HG03280 (cell line): ENCODE measurements around the gene ALLC.
"Not testable (repeated sequence)": the region's sequence is repeated elsewhere in the genome, so short reads cannot be mapped to it uniquely, and the experiment has no call there.

ENCODE experiments used
- ATAC-seq: cut with Tn5 transposase; IDR thresholded peaks from one replicate; pipeline ENCODE4 v1.9.1; 2021; ENCODE audit warnings: mild to moderate bottlenecking, moderate library complexity; ENCODE audit not compliant: unreplicated experiment

The ALLC gene

DNA sequence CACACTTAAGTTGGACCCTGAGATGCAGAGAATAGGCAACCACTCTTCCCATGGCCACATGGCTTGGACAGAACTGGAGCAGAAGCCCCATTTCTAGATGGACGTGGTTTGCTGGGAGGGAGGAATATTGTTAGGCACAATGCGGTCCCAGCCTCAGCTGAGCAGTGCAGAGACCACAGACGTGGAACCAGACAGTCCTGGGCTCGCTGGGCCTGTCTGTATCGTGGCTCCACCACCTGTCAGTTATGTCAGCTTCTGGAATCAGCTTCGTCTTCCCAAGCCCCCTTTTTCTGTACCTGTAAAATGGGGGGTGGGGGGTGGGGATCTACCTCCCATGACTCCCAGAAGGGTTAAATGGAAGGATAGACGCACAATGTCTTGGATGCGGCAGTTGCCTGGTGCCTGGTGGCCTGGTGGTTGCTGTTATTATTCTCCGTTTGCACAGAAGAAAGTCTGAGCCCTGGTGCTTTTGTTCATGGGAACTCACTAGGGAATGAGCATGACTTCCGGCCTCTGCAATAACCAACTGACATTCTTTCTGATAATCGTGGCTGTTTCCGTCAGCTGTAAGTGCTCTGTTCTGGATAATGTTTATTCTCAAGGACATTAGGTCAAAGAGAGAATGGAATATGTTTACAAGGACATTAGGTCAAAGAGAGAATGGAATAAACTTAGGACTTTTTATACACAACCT, 31.7 kb upstream of the ALLC start:
- no peak for ATAC-seq

DNA sequence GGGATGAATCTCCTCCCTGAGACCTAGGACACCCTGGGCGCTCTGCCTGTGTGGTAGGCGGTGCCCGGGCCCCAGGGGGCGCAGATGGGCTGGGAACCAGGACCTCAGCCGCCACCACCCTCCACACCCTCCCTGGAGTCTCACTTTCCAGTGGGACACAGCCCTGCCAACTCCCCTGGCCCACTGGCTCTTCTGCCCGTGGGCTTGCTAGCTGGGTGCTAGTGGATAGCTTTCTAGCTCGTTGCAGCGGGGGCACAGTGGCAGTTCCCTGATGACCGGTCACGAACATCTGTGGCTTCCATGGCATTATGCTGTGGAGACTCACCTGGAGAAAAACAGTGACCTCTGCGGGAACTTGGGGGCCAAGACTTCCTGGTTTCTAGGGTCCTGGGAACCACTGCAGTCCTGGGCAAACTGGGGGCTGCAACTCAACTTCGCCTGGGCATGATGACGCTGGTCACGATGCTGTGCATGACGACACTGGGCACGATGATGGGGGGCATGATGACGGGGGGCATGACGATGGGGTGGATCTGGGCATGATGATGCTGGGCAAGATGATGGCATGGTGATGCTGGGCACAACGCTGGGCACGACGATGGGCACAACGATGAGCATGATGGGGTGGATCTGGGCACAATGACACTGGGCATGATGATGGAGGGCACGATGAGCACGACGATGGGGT, 31.0 kb upstream of the ALLC start:
- no peak for ATAC-seq

- no peak for ATAC-seq
These were observed 30.4 kb upstream of the ALLC start for GRCh38 chr2:3627500-3628100.

GRCh38 chr2:3628241-3628679, 29.7 kb upstream of the ALLC start:
- ATAC-seq = no peak

DNA sequence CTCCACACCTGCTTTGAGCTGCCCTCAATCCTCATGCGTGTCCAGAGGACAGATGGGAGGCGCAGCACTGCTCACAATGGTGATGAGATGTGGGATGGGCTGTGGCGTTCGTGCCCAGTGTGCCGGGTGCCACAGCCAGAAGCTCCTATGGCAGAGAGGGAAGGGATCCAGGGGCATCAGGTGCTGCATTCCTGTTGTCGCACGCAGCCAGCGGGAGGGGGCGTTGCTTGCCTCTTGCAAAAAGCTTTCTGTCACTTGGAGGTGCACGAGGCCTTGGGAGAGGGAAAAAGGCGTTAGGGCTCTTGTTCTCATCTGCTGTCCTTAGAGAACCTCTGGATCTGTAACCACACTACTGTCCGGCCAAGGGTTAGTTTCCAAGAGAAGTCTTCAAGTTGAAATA, 29.2 kb upstream of the ALLC start:
- no peak for ATAC-seq

DNA sequence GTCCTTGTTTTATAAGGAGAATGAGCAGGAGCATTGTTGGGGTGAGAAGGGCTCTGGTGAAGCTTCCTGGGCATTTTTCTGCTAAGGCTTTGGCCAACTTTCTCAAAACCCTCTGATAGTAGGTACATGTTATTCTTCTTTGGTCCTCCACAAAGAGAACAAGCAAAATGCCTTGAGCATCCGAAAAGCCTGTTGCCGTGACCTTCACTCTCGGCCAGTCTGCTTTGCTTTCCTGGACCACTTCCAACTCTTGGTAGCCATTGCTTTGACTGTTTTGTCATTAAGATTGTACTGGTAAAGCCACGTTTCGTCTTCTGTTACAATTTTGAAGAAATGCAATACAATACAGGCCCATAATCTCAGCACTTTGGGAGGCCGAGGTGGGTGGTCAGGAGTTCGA, 27.4 kb upstream of the ALLC start:
- no peak for ATAC-seq

- ATAC-seq = no peak
These were observed 26.7 kb upstream of the ALLC start for GRCh38 chr2:3631161-3631850.

DNA sequence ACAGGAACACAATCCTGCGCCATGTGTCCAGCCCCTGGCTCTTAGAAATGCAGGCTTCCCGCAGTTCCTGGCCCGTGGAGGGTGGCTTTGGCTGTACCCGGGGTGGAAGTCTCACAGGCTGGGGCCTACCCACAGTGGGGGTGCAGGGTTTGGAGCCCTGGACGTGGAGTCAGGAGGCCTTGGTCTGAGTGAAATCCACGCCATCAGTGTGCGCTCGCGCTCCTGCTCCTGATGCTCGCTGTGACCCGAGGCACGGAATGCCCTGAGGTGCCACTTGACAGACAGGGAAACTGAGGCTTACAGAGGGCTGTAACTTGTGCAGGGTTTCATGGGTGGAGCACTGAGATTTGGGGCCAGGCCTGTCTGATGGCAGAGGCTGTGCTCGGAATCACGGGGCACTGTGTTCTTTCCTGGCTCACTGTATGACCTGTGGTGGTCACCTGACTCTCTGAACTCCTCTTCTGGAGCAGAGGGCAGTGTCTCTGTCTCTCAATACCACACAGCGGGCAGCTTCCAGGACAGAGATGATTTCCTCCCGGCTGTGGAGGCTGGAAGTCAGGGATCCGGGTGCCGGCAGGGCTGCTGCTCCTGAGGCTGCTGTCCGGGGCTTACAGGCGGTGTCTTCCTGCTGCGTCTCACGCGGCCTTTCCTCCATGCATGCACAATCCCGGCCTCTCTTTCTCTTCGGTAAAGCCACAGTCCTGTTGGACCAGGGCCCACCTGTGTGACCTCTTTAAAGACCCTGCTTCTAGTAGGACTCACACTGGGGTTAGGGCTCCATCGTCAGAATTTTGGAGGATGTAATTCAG, 25.9 kb upstream of the ALLC start:
- ATAC-seq = no peak

DNA sequence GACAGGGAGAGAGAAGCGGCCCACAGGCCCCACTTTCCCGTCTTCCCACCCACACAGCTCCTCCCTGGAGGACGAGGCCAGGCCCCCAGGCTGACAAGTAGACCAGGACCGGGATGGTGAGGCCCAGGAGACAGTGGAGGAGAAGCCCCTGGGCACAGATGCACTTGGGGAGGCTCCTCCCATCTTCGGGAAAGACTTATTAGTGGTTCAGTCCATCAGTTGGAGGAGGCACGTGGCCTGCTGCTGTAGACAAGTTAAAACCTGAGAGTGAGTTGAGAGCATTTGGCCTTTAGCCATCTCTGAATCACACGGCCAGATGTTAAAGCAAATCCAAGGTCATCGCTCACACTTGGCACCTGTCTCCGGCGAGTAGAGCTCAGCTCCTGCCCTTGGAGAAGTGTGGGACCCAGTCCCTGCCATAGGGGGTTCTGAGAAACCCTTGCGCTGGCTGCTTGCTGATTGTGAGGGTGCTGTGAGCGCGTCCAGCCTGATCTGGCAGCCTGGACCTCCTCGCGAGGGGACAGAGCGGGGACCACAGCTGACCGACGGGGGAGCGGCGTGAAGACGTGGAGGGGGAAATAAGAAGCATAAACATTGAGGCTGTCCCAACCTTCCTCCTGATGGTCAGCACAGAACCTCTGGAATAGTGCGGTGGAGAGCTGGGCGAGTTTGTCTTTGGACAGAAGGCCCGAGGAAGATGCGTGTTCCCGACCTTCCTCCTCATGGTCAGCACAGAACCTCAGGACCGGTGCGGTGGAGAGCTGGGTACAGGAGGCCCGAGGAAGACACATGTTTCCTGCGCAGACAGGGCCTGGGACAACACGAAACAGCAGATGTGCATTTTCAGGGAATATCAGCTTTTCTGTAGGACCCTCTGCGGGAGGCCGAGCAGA, 24.7 kb upstream of the ALLC start:
- ATAC-seq = no peak

DNA sequence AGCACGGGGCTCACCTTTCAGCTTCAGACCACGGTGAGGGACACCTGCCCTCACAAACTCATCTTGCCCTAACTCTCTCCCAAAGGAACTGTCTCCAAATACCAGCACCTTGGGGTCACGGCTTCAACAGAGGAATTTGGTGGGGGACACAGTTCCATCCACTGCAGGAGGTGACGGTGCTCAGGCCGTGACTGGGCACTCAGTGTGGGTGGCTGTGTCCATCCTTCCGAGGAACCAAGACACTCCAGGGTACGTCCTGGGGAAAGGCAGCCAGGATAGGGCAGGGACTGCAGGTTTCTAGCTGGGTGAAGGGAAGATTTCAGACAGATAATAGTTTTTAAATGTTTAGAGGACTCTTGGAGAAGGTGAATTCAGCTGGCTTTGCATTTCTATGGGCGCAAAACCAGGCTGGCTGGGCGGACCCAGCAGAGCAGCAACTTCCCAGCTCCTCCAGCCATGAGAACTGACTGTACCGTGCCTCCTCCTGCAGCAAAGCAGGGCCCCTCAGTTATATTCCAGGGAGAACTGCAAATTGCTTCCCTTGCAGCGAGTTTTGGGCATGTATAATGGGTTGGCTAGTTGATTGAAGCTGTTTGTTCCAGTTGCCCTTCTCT, 23.9 kb upstream of the ALLC start:
- ATAC-seq = no peak

GRCh38 chr2:3634596-3635121, 23.3 kb upstream of the ALLC start:
- ATAC-seq = no peak

DNA sequence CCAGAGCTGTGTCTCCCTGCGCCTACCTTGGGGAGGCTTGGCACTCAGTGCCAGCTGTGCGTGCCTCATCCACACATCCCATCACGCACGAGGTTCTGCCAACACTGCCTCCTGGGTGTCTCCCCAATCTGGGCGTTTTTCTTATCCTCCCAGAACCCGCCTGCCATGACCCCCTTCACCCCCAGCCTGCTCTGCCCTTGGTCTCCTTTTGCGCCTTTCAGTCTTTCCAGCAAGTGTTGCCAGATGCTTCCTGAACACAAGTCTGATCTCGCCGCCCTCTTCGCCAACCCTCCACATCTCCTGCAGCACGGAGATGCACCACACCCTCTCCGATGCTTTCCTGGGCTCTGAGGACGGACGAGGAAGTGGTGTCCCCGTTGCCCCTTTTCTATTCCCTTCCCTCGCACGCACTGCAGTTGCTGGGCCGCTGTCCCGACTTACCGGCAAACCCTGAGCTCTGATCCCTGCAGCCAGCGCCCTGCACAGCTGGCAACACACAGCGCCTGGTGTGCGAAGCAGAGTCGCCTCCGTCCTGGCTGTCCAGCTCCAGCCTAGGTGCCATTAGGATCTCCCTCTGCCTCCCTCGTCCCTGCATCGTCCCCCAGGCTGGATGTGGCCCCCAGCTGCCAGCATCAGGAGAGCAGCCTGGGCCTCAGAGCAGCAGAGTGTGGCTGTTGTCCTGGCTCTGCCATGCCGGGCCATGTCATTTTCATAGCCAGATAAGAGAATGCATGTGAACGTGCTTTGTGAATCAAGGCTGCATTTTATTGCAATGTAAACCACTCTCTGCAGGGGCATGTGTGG, 22.6 kb upstream of the ALLC start:
- ATAC-seq = no peak

- not testable (repeated sequence) for ATAC-seq
These were observed 22.0 kb upstream of the ALLC start for GRCh38 chr2:3635975-3636327.

GRCh38 chr2:3636586-3637310, 21.3 kb upstream of the ALLC start:
- no peak for ATAC-seq

- no peak for ATAC-seq
These were observed 20.7 kb upstream of the ALLC start for GRCh38 chr2:3637311-3637675.

DNA sequence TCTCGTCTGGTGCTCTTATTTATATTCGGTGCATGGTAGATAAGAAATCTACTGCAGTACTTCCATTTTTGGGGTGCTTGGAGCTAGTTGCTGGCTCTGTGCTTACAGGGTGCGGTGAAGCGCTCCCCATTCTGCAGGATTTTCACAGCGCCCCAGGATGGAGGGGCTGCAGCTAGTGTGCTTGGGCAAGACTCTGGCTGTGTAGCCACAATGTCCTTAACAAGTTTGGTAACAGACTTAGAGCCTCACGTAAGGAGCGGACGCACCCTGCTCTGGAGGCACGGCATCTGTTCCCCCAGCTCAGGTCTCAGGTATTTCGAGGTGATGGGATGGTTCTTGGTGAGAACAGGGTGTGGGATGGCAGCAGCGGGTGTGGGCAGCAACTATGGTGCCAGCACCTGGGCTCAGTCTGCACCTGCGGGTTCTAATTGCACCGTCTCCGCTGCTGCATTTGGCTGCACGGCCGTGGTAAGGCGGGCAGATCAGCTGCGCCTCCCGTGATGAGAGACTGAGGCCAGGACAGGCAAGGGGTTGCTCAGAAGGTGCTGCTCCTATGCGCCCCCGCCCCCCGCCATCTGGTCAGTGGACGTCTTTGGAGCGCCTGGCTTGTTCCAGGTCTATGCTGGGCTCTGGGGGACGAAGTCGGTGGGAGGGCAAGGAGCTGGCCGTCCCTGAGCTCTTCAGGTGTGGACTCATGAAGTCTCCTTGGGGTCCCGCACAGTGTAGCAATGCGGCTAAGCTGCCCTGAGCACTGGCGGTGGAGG, 20.1 kb upstream of the ALLC start:
- ATAC-seq = no peak

- ATAC-seq = no peak
These were observed 19.6 kb upstream of the ALLC start for GRCh38 chr2:3638456-3638810.
